ENCODE data around the gene FGFRL1.

GRCh38 chr4:997375-998071 lies 13.9 kb upstream of the FGFRL1 start:
- TF ChIP-seq POLR2A (IDR thresholded peaks at IDR 0.05; ENCODE audit: low read length) = no peak
- no peak for TF ChIP-seq GATA1 (IDR thresholded peaks at IDR 0.05; ENCODE audit: low read depth, low read length)
